GM23338 (cell line): ENCODE results near the gene HPS6. TPM values are rescaled to one million over a fixed set of nuclear protein-coding genes. Genes with fewer than 3 reads are reported as not detected.

Experiments
- ATAC-seq: fragments of 200-7000 bp; cut with Tn5 transposase; 3 replicates; pipeline ENCODE4 v1.9.1; 2020
- DNase-seq: peaks from one replicate; pipeline ENCODE4 v3.0.0-alpha.2; 2015; ENCODE audit warnings: low spot score
- H2AFZ ChIP-seq: fragments of 200-600 bp; sonication (generic); 2 replicates; pipeline ENCODE4 v1.8.0; 2016; ENCODE audit warnings: antibody characterized with exemption, mild to moderate bottlenecking, moderate library complexity
- H3F3A ChIP-seq: fragments of 200-600 bp; sonication (generic); replicated peaks from 2 replicates; pipeline ENCODE4 v1.8.0; 2017; ENCODE audit warnings: antibody characterized with exemption, mixed run types, low read depth
- H3K27ac ChIP-seq: fragments of 200-600 bp; sonication (generic); 2 replicates; pipeline ENCODE4 v1.6.1; 2016; ENCODE audit warnings: low read depth
- H3K27me3 ChIP-seq: fragments of 200-600 bp; sonication (generic); 2 replicates; pipeline ENCODE4 v1.8.0; 2016; ENCODE audit warnings: mild to moderate bottlenecking, mixed run types, moderate library complexity; ENCODE audit not compliant: insufficient read depth
- H3K36me3 ChIP-seq: fragments of 200-600 bp; sonication (generic); 2 replicates; pipeline ENCODE4 v1.8.0; 2016; ENCODE audit warnings: mild to moderate bottlenecking; ENCODE audit not compliant: insufficient read depth
- H3K4me1 ChIP-seq: fragments of 200-600 bp; sonication (generic); 2 replicates; pipeline ENCODE4 v1.8.0; 2016; ENCODE audit warnings: mild to moderate bottlenecking, moderate library complexity; ENCODE audit not compliant: insufficient read depth
- H3K4me2 ChIP-seq: fragments of 200-600 bp; sonication (generic); 2 replicates; pipeline ENCODE4 v1.7.1; 2017; ENCODE audit warnings: mixed run types
- H3K4me3 ChIP-seq: fragments of 200-600 bp; sonication (generic); 2 replicates; pipeline ENCODE4 v1.6.1; 2016; ENCODE audit warnings: mixed run types
- H3K79me2 ChIP-seq: fragments of 200-600 bp; sonication (generic); replicated peaks from 2 replicates; pipeline ENCODE4 v1.8.0; 2017; ENCODE audit warnings: mild to moderate bottlenecking; ENCODE audit not compliant: insufficient read depth
- H3K9me2 ChIP-seq: fragments of 200-600 bp; sonication (generic); 2 replicates; pipeline ENCODE4 v1.8.0; 2017; ENCODE audit not compliant: insufficient read depth
- H4K20me1 ChIP-seq: fragments of 200-600 bp; sonication (generic); replicated peaks from 2 replicates; pipeline ENCODE4 v1.8.0; 2017; ENCODE audit warnings: mild to moderate bottlenecking; ENCODE audit not compliant: insufficient read depth
- H3K27ac Mint-ChIP-seq: 2 replicates; pipeline ENCODE4 v1.8.0; 2020; ENCODE audit warnings: inconsistent platforms, mild to moderate bottlenecking, moderate library complexity, mixed read lengths
- H3K27me3 Mint-ChIP-seq: 3 replicates; pipeline ENCODE4 v1.8.0; 2022; ENCODE audit warnings: low read depth, mild to moderate bottlenecking, moderate library complexity, mixed read lengths, inconsistent platforms; ENCODE audit not compliant: insufficient read depth, poor library complexity
- H3K36me3 Mint-ChIP-seq: 3 replicates; pipeline ENCODE4 v1.8.0; 2021; ENCODE audit warnings: low read depth, mild to moderate bottlenecking, inconsistent platforms, moderate library complexity, mixed read lengths
- H3K4me1 Mint-ChIP-seq: 3 replicates; pipeline ENCODE4 v1.8.0; 2020; ENCODE audit warnings: mild to moderate bottlenecking, inconsistent platforms, mixed read lengths
- H3K4me3 Mint-ChIP-seq: 3 replicates; pipeline ENCODE4 v1.8.0; 2021; ENCODE audit warnings: moderate library complexity, mild to moderate bottlenecking, inconsistent platforms, mixed read lengths
- H3K9me3 Mint-ChIP-seq: 3 replicates; pipeline ENCODE4 v1.8.0; 2020; ENCODE audit warnings: moderate library complexity, mild to moderate bottlenecking, inconsistent platforms, mixed read lengths
- CREB1 ChIP-seq: fragments of 250-450 bp; sonication (Bioruptor Pico); IDR thresholded peaks from 2 replicates; pipeline ENCODE4 v1.5.0; 2020; ENCODE audit warnings: low read depth, mild to moderate bottlenecking, moderate library complexity
- EZH2phosphoT487 ChIP-seq: fragments of 200-600 bp; sonication (generic); IDR thresholded peaks from one replicate; pipeline ENCODE4 v1.8.1; 2018; ENCODE audit warnings: antibody characterized with exemption; ENCODE audit not compliant: unreplicated experiment
- NANOG ChIP-seq: IDR thresholded peaks from 2 replicates; pipeline ENCODE4 v1.6.1; 2016; ENCODE audit warnings: antibody characterized with exemption, borderline replicate concordance
- POLR2AphosphoS5 ChIP-seq: IDR thresholded peaks from 2 replicates; pipeline ENCODE4 v1.6.1; 2016; ENCODE audit warnings: antibody characterized with exemption, low read depth
- REST ChIP-seq: IDR thresholded peaks from one replicate; pipeline ENCODE4 v1.6.1; 2018; ENCODE audit warnings: antibody characterized with exemption; ENCODE audit not compliant: unreplicated experiment
- STAT1 ChIP-seq: IDR thresholded peaks from one replicate; pipeline ENCODE4 v1.6.1; 2016; ENCODE audit warnings: antibody characterized with exemption; ENCODE audit not compliant: unreplicated experiment
- ZNF331 ChIP-seq: fragments of 250-450 bp; sonication (Bioruptor Pico); IDR thresholded peaks from 2 replicates; pipeline ENCODE4 v1.5.0; 2020; ENCODE audit warnings: low read depth, mild to moderate bottlenecking, moderate library complexity
- ZNF462 ChIP-seq: fragments of 250-450 bp; sonication (Bioruptor Pico); IDR thresholded peaks from 2 replicates; pipeline ENCODE4 v1.5.0; 2020; ENCODE audit warnings: mild to moderate bottlenecking, moderate library complexity
- polyA plus RNA-seq: library from polyadenylated mRNA; unstranded; fragments of >200 nt; fragmentation: Nextera tagmentation; extraction: Ambion mirVana; gene quantifications from 2 replicates; pipeline ENCODE4 v1.2.1, GENCODE V29; 2016
- total RNA-seq: library from RNA; depleted of rRNA; stranded (reverse); fragments of >200 nt; shearing (Covaris generic); gene quantifications from 2 replicates; pipeline ENCODE4 v1.2.3, GENCODE V29; 2014
- TF ChIP-seq, protein P1 (sequence below): IDR thresholded peaks from 2 replicates; pipeline ENCODE4 v1.6.1; 2016; ENCODE audit warnings: antibody characterized with exemption

Gene HPS6
- total and polyA plus RNA-seq, 2 experiments from 2014 or later = 4.2 to 28.7 TPM

GRCh38 chr10:102020938-102021337, 44.2 kb upstream of the HPS6 start:
- Mint-ChIP-seq H3K4me3 (no peak overlapping the region), H3K9me3 (no peaks in the 10 kb centered on the region), H3K27ac (no peak overlapping the region), H3K4me1 (no peaks in the 10 kb centered on the region), H3K36me3 (peaks cover 24% of the 10 kb centered on the region), H3K27me3 (no peaks in the 10 kb centered on the region)
- no peaks in the 10 kb centered on the region for H3K27me3 ChIP-seq
- H3K4me1 ChIP-seq = no peaks in the 10 kb centered on the region
- H2AFZ ChIP-seq = no peak overlapping the region
- no peak overlapping the region for H3K27ac ChIP-seq
- H3K79me2 ChIP-seq = no peaks in the 10 kb centered on the region
- no peak overlapping the region for H3K4me3 ChIP-seq
- no peaks in the 10 kb centered on the region for H3K9me2 ChIP-seq
- ATAC-seq (no peak), DNase-seq (no peak)
- no peaks in the 10 kb centered on the region for H3F3A ChIP-seq
- TF ChIP-seq ZNF331 (no peak), POLR2AphosphoS5 (no peak), ZNF462 (no peak), STAT1 (no peak), CREB1 (CRISPR knock-in tag) (no peak), REST (no peak), EZH2phosphoT487 (no peak), NANOG (no peak)
- TF ChIP-seq, protein P1, sequence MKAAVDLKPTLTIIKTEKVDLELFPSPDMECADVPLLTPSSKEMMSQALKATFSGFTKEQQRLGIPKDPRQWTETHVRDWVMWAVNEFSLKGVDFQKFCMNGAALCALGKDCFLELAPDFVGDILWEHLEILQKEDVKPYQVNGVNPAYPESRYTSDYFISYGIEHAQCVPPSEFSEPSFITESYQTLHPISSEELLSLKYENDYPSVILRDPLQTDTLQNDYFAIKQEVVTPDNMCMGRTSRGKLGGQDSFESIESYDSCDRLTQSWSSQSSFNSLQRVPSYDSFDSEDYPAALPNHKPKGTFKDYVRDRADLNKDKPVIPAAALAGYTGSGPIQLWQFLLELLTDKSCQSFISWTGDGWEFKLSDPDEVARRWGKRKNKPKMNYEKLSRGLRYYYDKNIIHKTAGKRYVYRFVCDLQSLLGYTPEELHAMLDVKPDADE = no peak
- H4K20me1 ChIP-seq = no peaks in the 10 kb centered on the region
- H3K4me2 ChIP-seq = no peak overlapping the region
- peaks cover 3% of the 10 kb centered on the region; the same call in 1 of the 2 replicates for H3K36me3 ChIP-seq
